GM12872 (cell line): ENCODE data around the gene ETFDH.

Experiments used
- CTCF ChIP-seq: IDR thresholded peaks from 3 replicates; pipeline ENCODE4 v1.5.1; 2011; ENCODE audit warnings: low read depth, mild to moderate bottlenecking, low read length, moderate library complexity; ENCODE audit not compliant: insufficient read depth

Gene ETFDH

GRCh38 chr4:158722291-158722916 is 50.3 kb downstream of the ETFDH start:
- TF ChIP-seq CTCF = no peak

GRCh38 chr4:158722917-158723793 is 51.1 kb downstream of the ETFDH start, which contains the start of gene PPID:
PPID (minus strand) TSS chr4:158723396; CDS start chr4:158723288, 108 bp downstream.
- TF ChIP-seq CTCF = no peak

GRCh38 chr4:158724637-158725036 is 52.5 kb downstream of the ETFDH start:
- TF ChIP-seq CTCF = no peak

GRCh38 chr4:158726633-158727032 is 54.5 kb downstream of the ETFDH start:
- TF ChIP-seq CTCF = no peak

- TF ChIP-seq CTCF = no peak
Observed at GRCh38 chr4:158728236-158728635, 56.1 kb downstream of the ETFDH start.

GRCh38 chr4:158729716-158730559 is 57.8 kb downstream of the ETFDH start:
- peak; percentile 80 for TF ChIP-seq CTCF

GRCh38 chr4:158738866-158739265 is 66.8 kb downstream of the ETFDH start:
- TF ChIP-seq CTCF = no peak
